IPS-NIHi7 (cell line): Measurements from ENCODE around the gene GRM5.

Source experiments
- DNase-seq: peaks from one replicate; pipeline ENCODE4 v3.0.0; 2012; ENCODE audit warnings: mixed read lengths; ENCODE audit errors: extremely low spot score

Gene GRM5

DNA sequence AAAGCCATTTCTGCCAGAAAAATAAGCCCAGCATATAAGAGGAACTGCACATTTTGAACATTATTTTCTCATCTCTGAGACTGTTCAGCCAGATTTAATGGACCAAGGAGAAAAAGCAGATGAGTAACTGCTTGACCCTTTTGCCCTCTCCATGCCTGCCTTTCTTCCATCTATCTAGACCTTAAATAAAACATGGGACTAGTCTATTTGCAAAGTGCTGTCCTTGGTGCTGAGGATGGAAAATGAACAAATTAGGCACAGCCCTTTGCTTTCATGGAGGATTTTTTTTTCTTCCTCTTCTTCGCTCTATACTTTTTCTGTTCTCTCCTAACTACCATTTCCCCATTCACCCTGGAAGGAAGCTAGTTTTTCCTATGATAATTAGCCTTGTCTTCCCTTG, 361.3 kb downstream of the GRM5 start:
- no peak for DNase-seq

DNA sequence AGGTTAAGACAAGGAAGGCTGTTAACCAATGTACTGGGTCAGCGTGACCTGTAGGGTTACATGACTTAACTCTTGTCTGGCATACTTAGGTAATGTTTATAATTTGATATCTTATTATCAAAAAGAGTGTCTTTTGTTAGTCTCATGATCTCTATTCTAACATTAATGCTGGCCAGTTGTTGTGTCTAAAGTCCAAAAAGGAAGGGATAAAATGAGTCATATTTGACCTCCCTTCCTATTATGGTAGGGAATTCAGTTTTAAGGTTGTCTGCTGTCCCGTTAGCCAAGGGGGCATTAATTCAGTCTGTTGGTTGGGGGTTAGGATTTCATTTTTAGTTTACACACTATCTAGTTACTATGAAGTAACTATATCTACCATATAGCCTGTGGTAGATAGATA, 364.0 kb downstream of the GRM5 start:
- DNase-seq, result no peak

GRCh38 chr11:88697139-88697538, 368.6 kb downstream of the GRM5 start:
- no peak for DNase-seq

- no peak for DNase-seq
Observed at GRCh38 chr11:88695689-88696414, 369.9 kb downstream of the GRM5 start.

- no peak for DNase-seq
Observed at GRCh38 chr11:88692306-88693086, 373.3 kb downstream of the GRM5 start.

- DNase-seq, result no peak
Observed at GRCh38 chr11:88689548-88690240, 376.1 kb downstream of the GRM5 start.

DNA sequence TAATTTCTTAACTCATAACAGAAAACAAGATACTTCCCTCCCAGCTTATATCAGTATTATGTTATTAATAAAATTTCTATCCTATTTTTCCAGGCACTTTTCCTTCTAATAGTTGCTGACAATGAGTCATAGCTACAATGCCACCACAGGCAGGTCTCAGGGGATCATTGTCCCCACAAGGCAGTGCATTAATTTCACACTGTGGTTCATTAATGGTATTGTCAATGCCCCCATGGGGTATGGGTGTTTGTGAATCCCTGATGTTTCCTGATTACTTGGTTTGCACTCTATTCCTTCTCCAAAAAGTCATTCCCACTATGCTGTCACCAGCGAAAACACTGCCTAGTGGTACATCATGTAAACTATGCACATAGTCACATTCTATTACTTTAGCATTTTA, 382.8 kb downstream of the GRM5 start:
- DNase-seq, result no peak

DNA sequence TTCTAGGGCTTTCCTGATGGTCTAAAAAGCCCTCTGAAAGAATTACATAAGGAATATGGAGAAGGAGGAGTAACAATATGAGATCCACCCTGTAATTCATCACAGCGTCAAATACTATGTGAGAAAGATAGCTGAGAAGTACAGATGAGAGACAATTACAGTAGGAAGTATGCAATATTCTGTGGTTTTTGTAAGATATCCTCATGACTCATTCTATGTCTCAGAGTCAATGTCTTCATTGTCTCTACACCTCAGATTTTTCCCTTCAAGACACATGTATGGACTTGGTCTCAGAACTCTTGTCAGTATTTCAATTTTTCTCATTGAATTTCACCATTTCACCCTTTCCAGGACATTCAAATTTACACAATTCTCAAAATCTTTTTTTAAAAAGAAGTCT, 385.0 kb downstream of the GRM5 start:
- no peak for DNase-seq

DNA sequence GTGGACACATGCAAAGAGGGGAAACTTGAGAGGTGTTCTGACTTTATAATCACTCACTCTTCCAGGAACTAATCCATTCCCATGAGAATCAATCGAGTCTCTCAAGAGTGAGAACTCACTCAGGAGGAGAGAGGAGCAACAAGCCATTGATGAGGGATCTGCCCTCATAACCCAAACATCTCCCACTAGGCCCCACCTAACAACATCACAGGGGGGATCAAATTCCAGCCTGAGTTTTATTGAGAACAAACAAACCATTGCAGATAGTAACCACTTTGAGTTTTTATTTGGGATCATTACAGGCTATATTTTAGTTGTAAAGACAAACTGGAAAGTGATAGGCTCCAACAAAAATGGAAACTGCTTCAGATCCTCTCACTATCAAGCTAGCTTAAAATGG, 399.4 kb downstream of the GRM5 start:
- DNase-seq, result no peak

DNA sequence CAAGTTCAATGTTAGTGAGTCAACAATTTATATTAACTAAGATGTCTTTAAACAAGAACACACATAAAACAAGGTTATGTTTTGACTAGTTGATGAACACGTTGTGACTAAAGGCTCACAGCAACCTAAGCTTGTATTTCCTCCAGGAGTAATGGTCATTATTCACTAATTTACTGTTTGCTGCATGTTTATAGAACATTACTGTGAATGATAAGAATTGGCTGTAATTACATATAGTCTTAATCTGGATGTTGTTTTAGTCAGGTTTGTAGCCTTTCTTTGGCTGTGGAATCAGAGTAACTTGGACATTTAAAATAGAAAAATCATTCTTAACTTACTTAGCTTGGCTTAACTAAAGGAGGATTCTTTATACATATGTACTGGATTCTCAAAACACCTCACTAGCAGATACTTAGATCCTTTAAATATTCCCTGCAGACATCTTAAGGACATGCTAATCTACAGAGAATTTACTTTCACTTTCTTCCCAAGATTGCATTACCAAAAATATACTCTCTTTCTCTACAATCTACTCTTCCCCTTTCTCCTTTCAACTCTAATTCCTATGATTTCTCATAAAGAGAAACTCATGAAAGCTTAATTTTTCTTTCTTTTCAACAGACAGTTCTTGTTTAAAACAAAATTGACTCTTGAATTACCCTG, 408.6 kb downstream of the GRM5 start:
- DNase-seq, result no peak

- DNase-seq, result no peak
Observed at GRCh38 chr11:88656283-88656682, 409.5 kb downstream of the GRM5 start.

- no peak for DNase-seq
Observed at GRCh38 chr11:88655656-88656055, 410.1 kb downstream of the GRM5 start.

DNA sequence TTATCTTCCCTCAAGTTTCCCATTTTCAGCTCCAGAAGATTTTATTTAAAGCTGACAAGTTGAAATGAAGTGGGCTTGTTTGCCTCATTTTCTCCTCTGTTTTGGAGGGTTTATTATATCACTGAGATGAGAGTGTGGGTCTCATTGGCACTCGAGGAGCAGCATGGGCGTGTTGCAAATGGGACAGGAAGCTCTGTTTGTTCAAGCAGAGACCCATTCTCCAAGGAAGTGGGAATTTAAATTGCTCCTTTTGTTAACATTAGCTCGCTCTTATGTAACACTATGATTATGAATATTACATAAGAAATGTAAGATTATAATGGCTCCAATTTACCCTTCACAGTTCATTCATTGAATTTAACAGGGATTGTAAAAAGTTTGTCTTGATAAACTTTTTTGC, 410.6 kb downstream of the GRM5 start:
- no peak for DNase-seq

DNA sequence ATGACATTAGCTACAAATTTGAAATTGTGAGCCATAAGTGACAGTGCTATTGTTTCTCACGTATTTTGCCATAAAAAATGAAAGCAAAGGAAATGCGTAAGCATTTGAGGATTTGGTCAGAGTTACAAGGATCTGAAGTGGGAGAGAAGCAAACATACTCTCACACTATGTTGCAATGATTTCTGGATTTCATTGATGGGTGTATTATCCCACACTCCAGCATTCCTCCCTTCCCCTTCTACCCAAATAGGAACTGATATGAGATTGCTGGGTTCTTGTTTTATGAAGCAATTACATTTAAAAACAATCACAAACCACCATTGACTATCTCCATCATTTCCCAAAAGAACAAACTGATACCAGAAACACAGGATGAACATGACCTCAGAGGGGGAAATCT, 414.2 kb downstream of the GRM5 start:
- DNase-seq, result no peak

DNA sequence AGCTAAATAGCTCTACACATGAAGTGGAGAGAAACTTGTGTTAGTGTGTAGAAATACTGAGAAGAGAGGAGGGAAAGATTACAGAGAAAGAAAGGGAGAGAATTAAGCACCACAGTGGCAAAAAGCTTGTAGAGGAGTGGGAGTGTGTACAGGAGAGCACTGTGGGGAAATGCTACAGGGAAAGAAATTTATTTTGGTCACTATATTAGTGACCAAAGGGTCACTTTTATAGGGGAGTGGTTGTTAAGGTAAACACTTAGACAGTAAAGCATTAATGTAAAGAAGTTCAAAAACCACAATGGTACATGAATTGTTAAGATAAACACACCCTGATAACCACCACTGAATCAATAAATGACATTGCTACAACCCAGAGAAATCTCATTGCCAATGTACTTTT, 421.1 kb downstream of the GRM5 start:
- DNase-seq, result no peak

- DNase-seq, result no peak
Observed at GRCh38 chr11:88632163-88632562, 433.6 kb downstream of the GRM5 start.

DNA sequence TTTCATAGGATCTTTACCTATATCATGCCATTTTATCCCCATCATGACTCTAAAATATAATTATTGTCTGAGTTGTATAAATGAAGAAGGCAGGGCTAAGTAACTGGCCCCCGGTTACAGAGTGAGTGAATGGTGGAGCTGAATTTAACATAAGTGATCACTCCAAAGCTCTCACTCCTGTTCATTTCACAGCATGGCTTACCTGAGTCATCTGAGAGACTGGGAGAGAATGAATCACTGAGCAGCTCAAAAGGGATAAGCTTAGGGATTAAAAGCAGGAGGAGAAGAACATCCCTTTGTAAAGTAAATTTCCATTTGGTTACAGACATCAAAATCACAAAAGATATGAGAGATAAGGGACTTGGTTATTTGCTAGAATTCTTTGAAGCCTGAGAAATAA, 434.3 kb downstream of the GRM5 start:
- DNase-seq, result peak; percentile 35

DNA sequence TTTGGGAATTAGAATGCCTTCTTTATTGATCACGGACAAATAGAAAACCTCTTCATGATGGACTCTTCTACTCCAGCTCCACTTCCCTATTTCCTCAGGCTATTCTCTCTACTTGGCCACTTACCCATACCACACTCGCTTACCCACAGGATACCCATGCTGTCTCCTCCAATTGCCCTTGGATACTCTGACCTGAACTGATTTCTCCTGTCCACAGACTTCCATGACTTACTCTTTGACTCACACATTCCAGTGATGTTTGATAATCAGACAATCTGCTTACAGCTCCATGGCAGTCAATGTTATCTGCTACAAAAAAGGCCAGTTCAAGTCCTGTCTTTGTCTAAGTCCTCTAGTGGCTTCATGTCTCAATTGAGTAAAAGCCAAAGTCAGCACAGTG, 436.3 kb downstream of the GRM5 start:
- DNase-seq, result no peak

DNA sequence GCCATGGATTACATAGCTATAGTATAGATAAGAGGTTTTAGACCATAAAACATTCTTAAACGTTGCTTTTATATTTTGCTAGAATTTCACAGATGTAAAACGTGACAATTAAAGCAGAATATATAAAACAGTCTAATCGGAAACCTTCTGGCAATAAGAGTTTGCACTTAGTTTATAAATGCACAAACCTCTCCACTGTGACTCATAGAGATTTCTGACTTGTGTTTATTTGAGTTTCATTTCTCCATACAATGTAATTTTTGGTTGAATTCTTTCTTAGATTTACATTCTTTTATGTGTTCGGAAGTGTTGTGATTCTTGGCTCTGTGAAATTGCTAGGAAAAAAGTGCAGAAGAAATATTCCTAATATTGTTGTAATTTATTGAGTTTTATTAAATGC, 439.6 kb downstream of the GRM5 start:
- no peak for DNase-seq

DNA sequence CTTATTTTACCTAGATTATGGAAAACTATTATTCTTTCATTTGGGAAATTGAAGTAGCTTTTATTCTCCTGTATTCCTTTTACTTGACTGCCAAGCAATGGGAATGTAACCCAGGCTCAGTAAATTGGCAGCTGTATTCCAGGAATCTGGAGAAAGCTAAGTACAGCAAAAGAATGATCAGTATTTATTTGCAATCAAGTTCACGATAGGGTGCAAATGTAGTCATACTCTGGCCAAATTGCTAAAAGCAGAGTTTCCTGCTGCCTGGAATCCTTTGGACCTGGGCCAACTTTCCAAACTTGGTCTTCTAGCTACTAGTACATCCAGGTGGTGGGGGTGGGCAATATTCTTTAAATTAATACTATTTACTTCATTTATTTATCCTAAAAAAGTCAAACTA, 442.3 kb downstream of the GRM5 start:
- DNase-seq, result no peak

DNA sequence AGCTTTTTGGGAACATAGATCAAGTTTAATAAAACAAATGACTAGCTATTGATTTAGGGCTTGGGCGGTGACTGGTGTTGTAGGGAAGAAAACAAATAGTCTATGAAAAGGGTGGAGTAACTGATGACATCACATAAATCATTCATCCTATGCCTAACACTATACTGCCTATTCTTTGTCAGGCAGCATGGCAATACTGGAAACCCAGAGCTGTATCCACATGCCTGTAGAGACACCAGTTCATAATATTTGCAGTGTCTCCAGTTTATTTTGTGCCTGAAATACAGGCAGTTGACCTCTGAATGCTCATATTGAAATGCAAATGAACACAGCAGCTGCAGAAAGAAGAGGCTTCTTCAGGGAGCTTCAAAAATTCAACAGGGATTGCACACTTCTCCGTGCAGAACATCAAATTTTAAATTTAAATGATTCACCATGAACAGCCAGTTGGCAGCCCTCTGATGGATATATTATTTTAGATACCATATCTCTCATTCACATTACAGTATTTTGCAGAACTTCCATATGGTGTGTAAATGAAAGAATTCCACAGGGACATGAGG, 445.1 kb downstream of the GRM5 start:
- no peak for DNase-seq
